ENCODE data around the gene COQ8A. TPM values are rescaled to one million over a fixed set of nuclear protein-coding genes. Genes with fewer than 3 reads are reported as not detected.

Gene COQ8A
- total RNA-seq, 4 donors from 2014 or later: 46.0 to 80.5 (median 67.7) TPM

GRCh38 chr1:226945106-226945857 lies 5.2 kb downstream of the COQ8A start:
- in situ Hi-C loops (cut with MboI; ENCODE audit: low pct_ligation_motif_present in 1 of 4, low pct_unique_long_range_greater_than_20kb in 1 of 4, low sequenced_read_pairs in 3 of 4): no loop called here
- Histone ChIP-seq H3K36me3 (no peaks in the 10 kb centered on the region), H3K4me3 (peak overlapping the region in 1 of 4 donors; percentile 4), H3K9me3 (no peaks in the 10 kb centered on the region), H3K4me1 (peaks cover 55 to 70% (median 68%) of the 10 kb centered on the region in 4 donors), H3K27me3 (no peaks in the 10 kb centered on the region), H3K27ac (peak overlapping the region; percentile 82 to 86 (median 85))
- TF ChIP-seq POLR2AphosphoS5 (IDR thresholded peaks at IDR 0.05) (peak; percentile 18 to 44 (median 34)), POLR2A (IDR thresholded peaks at IDR 0.05) (no peak), CTCF (IDR thresholded peaks at IDR 0.05) (no peak)
- DNase-seq: peak; percentile 84
- intact Hi-C loops (cut with DNase I; ENCODE audit: low total_unique reads): no loop called here
- WGBS, 2 donors (ENCODE audit: low coverage in 1 of 2): 45% methylated on average over 19 of the region's 19 CpGs; no CpG with 5 or more reads in 1 of the 2 donors

- in situ Hi-C loops (cut with MboI; ENCODE audit: low pct_ligation_motif_present in 1 of 4, low pct_unique_long_range_greater_than_20kb in 1 of 4, low sequenced_read_pairs in 3 of 4) (no loop called here), intact Hi-C loops (cut with DNase I; ENCODE audit: low total_unique reads) (no loop called here)
- Histone ChIP-seq H3K27ac (peak overlapping the region; percentile 82 to 86 (median 85)), H3K9me3 (no peaks in the 10 kb centered on the region), H3K4me3 (peak overlapping the region in 1 of 4 donors; percentile 3), H3K4me1 (peaks cover 55 to 68% (median 65%) of the 10 kb centered on the region in 4 donors), H3K27me3 (no peaks in the 10 kb centered on the region), H3K36me3 (no peaks in the 10 kb centered on the region)
- DNase-seq: no peak
- no peak for TF ChIP-seq EP300 (IDR thresholded peaks at IDR 0.05; ENCODE audit: low read depth)
- TF ChIP-seq CTCF (IDR thresholded peaks at IDR 0.05): no peak
- TF ChIP-seq POLR2A (IDR thresholded peaks at IDR 0.05): no peak
- no peak for TF ChIP-seq POLR2AphosphoS5 (IDR thresholded peaks at IDR 0.05)
- WGBS, 2 donors (ENCODE audit: low coverage in 1 of 2): 52% methylated on average over 8 of the region's 8 CpGs; no CpG with 5 or more reads in 1 of the 2 donors
Observed at GRCh38 chr1:226945858-226946245, 5.8 kb downstream of the COQ8A start.

- no peak for DNase-seq
- WGBS, 2 donors (ENCODE audit: low coverage in 1 of 2): 40 to 70% methylated on average over 1 to 8 of the region's 9 CpGs
- H3K4me1 ChIP-seq: peaks cover 51 to 64% (median 60%) of the 10 kb centered on the region in 4 donors
- TF ChIP-seq POLR2A (IDR thresholded peaks at IDR 0.05) (no peak), CTCF (IDR thresholded peaks at IDR 0.05) (no peak), EP300 (IDR thresholded peaks at IDR 0.05; ENCODE audit: low read depth) (no peak), POLR2AphosphoS5 (IDR thresholded peaks at IDR 0.05) (no peak)
- no peaks in the 10 kb centered on the region for H3K36me3 ChIP-seq
- in situ Hi-C loops (cut with MboI; ENCODE audit: low pct_ligation_motif_present in 1 of 4, low pct_unique_long_range_greater_than_20kb in 1 of 4, low sequenced_read_pairs in 3 of 4): no loop called here
- intact Hi-C loops (cut with DNase I; ENCODE audit: low total_unique reads): no loop called here
- H3K27ac ChIP-seq: peak overlapping the region; percentile 82 to 86 (median 85)
- H3K9me3 ChIP-seq: no peaks in the 10 kb centered on the region
- H3K4me3 ChIP-seq: no peak overlapping the region
- H3K27me3 ChIP-seq: no peaks in the 10 kb centered on the region
Observed at GRCh38 chr1:226946285-226946684, 6.2 kb downstream of the COQ8A start.

- DNase-seq: no peak
- no peaks in the 10 kb centered on the region for H3K27me3 ChIP-seq
- 55% methylated on average over 3 of the region's 3 CpGs; no CpG with 5 or more reads in 1 of the 2 donors for WGBS, 2 donors (ENCODE audit: low coverage in 1 of 2)
- in situ Hi-C loops (cut with MboI; ENCODE audit: low pct_ligation_motif_present in 1 of 4, low pct_unique_long_range_greater_than_20kb in 1 of 4, low sequenced_read_pairs in 3 of 4): no loop called here
- H3K36me3 ChIP-seq: no peaks in the 10 kb centered on the region
- TF ChIP-seq POLR2AphosphoS5 (IDR thresholded peaks at IDR 0.05) (no peak), CTCF (IDR thresholded peaks at IDR 0.05) (no peak), POLR2A (IDR thresholded peaks at IDR 0.05) (no peak), EP300 (IDR thresholded peaks at IDR 0.05; ENCODE audit: low read depth) (no peak)
- no peak overlapping the region for H3K4me3 ChIP-seq
- H3K9me3 ChIP-seq: no peaks in the 10 kb centered on the region
- intact Hi-C loops (cut with DNase I; ENCODE audit: low total_unique reads): no loop called here
- peak overlapping the region; percentile 82 to 86 (median 85) for H3K27ac ChIP-seq
- H3K4me1 ChIP-seq: peaks cover 46 to 58% (median 55%) of the 10 kb centered on the region in 4 donors
Observed at GRCh38 chr1:226946841-226947240, 6.7 kb downstream of the COQ8A start.
